ENCODE results near the gene ZFAND4. TPM values are rescaled to one million over a fixed set of nuclear protein-coding genes. Genes with fewer than 3 reads are reported as not detected.
"Not testable (repeated sequence)": the region's sequence is repeated elsewhere in the genome, so short reads cannot be mapped to it uniquely, and the experiment has no call there.

ZFAND4 gene
- total and polyA plus RNA-seq, 9 donors = 4.4 to 21.9 (median 15.1) TPM

DNA sequence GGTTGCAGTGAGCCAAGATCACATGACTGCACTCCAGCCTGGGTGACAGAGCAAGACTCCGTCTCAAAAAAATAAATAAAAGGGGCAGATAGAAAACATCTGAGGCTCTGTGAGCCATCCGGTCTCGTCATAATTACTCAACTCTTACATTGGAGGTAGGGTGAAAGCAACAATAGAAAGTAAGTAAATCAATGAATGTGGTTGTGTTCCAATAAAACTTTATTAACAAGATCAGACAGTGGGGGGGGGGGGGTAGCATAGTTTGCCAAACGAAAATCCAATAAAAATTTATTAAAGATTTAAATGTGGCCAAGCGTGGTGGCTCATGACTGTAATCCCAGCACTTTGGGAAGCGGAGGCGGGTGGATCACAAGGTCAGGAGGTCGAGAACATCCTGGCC, 2.8 kb upstream of the ZFAND4 start:
- intact Hi-C loops (cut with DNase I) = no loop called here
- WGBS, 3 donors = 87 to 90% (median 90%) methylated on average over 8 of the region's 8 CpGs
- no peaks in the 10 kb centered on the region for H3K36me3 ChIP-seq
- DNase-seq = no peak
- TF ChIP-seq EP300 (IDR thresholded peaks at IDR 0.05) (no peak), POLR2A (IDR thresholded peaks at IDR 0.05) (no peak)
- TF ChIP-seq, protein P1, sequence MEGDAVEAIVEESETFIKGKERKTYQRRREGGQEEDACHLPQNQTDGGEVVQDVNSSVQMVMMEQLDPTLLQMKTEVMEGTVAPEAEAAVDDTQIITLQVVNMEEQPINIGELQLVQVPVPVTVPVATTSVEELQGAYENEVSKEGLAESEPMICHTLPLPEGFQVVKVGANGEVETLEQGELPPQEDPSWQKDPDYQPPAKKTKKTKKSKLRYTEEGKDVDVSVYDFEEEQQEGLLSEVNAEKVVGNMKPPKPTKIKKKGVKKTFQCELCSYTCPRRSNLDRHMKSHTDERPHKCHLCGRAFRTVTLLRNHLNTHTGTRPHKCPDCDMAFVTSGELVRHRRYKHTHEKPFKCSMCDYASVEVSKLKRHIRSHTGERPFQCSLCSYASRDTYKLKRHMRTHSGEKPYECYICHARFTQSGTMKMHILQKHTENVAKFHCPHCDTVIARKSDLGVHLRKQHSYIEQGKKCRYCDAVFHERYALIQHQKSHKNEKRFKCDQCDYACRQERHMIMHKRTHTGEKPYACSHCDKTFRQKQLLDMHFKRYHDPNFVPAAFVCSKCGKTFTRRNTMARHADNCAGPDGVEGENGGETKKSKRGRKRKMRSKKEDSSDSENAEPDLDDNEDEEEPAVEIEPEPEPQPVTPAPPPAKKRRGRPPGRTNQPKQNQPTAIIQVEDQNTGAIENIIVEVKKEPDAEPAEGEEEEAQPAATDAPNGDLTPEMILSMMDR (IDR thresholded peaks at IDR 0.05) = no peak
- no peaks in the 10 kb centered on the region for H3K9me3 ChIP-seq
- no peak overlapping the region for H3K4me3 ChIP-seq
- no peak overlapping the region for H3K27ac ChIP-seq
- no peaks in the 10 kb centered on the region for H3K27me3 ChIP-seq
- no peaks in the 10 kb centered on the region for H3K4me1 ChIP-seq (ENCODE audit: insufficient read depth)

DNA sequence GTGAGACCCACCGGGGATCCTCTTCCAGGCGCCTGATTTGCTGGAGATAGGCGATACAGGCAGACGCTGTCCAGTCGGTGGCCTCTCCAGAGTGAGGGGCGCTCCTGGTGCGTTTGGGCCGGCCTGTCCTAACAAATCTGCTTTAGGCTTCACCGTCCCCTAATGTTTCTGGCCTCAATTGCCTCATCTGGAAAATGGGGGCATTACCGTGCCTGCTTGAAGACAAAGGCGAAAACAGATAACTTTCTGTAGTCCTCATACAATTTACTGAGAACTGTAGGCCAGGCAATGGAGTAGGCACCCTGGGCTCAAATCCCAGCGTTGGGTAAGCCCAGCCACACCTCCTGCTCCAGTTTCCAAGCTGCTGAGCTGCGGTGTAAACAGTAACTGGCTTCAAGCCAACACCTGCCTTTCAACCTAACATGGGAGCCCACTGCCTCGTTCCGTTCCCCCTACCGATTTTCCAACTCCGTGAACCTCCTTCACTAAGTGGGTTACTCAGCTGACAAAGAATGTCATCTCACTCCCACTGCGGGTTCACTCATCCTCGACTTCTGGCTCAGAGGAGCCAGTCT, 589 bp upstream of the ZFAND4 start:
- DNase-seq = peak in 4 of 5 donors; percentile 14 to 47 (median 39)
- intact Hi-C loops (cut with DNase I) = loop anchor here in 1 of 4 donors (2.0 kb wide), 1 partner anchor 206 kb away; no protein-coding TSS in a partner anchor
- Histone ChIP-seq H3K4me3 (peak overlapping the region; percentile 79), H3K4me1 (ENCODE audit: insufficient read depth) (no peaks in the 10 kb centered on the region), H3K27me3 (no peaks in the 10 kb centered on the region), H3K27ac (peak overlapping the region in 1 of 2 donors; percentile 81), H3K36me3 (no peaks in the 10 kb centered on the region), H3K9me3 (no peaks in the 10 kb centered on the region)
- 41 to 46% (median 41%) methylated on average over 19 of the region's 19 CpGs for WGBS, 3 donors
- TF ChIP-seq, protein P1 (IDR thresholded peaks at IDR 0.05) = no peak
- TF ChIP-seq EP300 (IDR thresholded peaks at IDR 0.05) (no peak), POLR2A (IDR thresholded peaks at IDR 0.05) (no peak)

DNA sequence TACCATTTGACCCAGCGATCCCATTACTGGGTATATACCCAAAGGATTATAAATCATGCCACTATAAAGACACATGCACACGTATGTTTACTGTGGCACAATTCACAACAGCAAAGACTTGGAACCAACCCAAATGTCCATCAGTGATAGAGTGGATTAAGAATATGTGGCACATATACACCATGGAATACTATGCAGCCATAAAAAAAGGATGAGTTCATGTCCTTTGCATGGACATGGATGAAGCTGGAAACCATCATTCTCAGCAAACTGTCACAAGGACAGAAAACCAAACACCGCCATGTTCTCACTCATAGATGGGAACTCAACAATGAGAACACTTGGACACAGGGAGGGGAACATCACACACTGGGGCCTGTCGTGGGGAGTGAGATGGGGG, 1.3 kb downstream of the ZFAND4 start:
- H3K27ac ChIP-seq; H3K4me1 ChIP-seq (ENCODE audit: insufficient read depth); DNase-seq; H3K9me3 ChIP-seq; H3K27me3 ChIP-seq; H3K36me3 ChIP-seq; intact Hi-C loops (cut with DNase I): not testable (repeated sequence)
- WGBS, 3 donors = 82 to 89% (median 87%) methylated on average over 4 of the region's 4 CpGs
- peak overlapping the region; percentile 79 for H3K4me3 ChIP-seq

DNA sequence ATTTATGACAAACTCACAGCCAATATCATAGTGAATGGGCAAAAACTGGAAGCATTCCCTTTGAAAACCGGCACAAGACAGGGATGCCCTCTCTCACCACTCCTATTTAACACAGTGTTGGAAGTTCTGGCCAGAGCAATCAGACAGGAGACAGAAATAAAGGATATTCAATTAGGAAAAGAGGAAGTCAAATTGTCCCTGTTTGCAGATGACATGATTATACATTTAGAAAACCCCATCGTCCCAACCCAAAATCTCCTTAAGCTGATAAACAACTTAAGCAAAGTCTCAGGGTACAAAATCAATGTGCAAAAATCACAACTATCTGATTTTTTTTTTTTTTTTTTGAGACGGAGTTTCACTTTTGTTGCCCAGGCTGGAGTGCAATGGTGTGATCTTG, 2.7 kb downstream of the ZFAND4 start:
- H3K27ac ChIP-seq; H3K36me3 ChIP-seq; H3K9me3 ChIP-seq; H3K4me3 ChIP-seq; intact Hi-C loops (cut with DNase I); H3K4me1 ChIP-seq (ENCODE audit: insufficient read depth); H3K27me3 ChIP-seq; DNase-seq: not testable (repeated sequence)
- WGBS, 3 donors = 86 to 91% (median 91%) methylated on average over 3 of the region's 3 CpGs

DNA sequence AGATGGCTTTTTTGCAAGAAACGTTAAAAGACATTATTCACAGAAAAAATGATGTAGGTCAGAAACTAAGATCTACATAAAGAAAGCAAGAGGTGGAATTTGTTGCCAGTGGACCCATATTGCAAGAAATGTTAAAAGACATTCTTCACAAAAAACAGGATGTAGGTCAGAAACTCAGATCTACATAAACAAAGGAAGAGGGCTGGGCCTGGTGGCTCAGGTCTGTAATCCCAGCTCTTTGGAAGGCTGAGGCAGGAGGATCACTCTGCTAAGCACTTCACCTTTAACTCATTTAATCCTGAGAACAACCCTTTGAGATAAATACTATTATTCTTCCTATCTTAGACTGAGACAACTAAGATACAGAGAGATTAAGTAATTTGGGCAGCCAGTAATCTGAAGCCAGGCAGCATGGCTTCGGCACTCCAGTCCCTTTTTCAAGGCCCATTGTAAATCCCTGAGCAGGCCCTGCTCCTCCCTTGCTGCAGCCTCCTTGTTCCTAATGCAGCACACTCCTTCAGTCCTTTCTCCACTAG, 11.6 kb downstream of the ZFAND4 start:
- intact Hi-C loops (cut with DNase I) = no loop called here
- TF ChIP-seq, protein P1 (IDR thresholded peaks at IDR 0.05) = no peak
- no peak for TF ChIP-seq POLR2A (IDR thresholded peaks at IDR 0.05)
- TF ChIP-seq EP300 (IDR thresholded peaks at IDR 0.05) = no peak
- Histone ChIP-seq H3K36me3 (no peaks in the 10 kb centered on the region), H3K27me3 (no peaks in the 10 kb centered on the region), H3K4me3 (no peak overlapping the region), H3K9me3 (no peaks in the 10 kb centered on the region), H3K27ac (no peak overlapping the region), H3K4me1 (ENCODE audit: insufficient read depth) (no peaks in the 10 kb centered on the region)
- DNase-seq = no peak
- WGBS, 3 donors = 90 to 96% (median 94%) methylated on average over 2 of the region's 2 CpGs

All from ovary (tissue), 9 donors.